Measurements from ENCODE around the gene GPR84. TPM values are rescaled to one million over a fixed set of nuclear protein-coding genes. Genes with fewer than 3 reads are reported as not detected.
A peak's percentile ranks its signal among the peaks of the same experiment; 100 is the strongest.

Gene GPR84
- polyA plus RNA-seq, 2 of the 4 experiments (the other 2 are of a cell fraction), result not detected

DNA sequence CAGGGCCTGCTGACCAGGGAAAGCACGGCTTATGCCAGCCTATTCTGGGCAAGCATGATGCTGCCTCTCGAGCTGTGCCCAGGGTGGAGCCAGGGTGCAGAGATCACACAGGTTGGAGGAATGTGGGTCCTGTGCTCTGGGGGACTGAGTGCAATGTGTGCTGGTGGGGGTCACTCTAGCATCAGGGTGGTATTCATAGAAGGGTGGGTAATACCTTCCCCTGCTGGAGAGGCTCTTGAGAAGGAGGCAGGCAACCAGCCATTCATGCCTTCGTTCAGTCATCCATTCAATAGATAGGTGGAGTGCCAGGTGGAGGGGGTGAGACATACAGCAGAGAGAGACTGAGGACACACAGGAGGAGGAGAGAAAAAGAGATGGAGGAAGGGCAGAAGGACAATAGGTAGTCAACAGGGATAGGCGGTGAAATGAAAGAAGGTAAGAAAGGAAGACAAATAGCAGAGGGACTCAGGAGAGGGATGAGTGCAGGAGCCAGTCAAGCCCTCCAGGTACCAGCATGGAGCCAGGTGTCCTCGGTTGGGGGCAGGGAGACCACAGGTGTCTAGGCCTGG lies 25.4 kb upstream of the GPR84 start:
- no peaks in the 10 kb centered on the region for H3K9me3 ChIP-seq
- H3K4me1 ChIP-seq, result peaks cover 15% of the 10 kb centered on the region; the same call in 2 of the 3 replicates
- CTCF ChIA-PET, result interaction anchor here (1.1 to 2.0 kb wide), 2 partner anchors 9 to 19 kb away, joined by 4 to 7 read pairs; no protein-coding TSS in a partner anchor
- no peak for TF ChIP-seq CBX8 (IDR thresholded peaks at IDR 0.05)
- TF ChIP-seq NFE2L2 (conservative IDR thresholded peaks at IDR 0.05; ENCODE audit: low read length), result no peak
- no peak for TF ChIP-seq HEYL (CRISPR knock-in tag; IDR thresholded peaks at IDR 0.05)
- TF ChIP-seq, protein P1, sequence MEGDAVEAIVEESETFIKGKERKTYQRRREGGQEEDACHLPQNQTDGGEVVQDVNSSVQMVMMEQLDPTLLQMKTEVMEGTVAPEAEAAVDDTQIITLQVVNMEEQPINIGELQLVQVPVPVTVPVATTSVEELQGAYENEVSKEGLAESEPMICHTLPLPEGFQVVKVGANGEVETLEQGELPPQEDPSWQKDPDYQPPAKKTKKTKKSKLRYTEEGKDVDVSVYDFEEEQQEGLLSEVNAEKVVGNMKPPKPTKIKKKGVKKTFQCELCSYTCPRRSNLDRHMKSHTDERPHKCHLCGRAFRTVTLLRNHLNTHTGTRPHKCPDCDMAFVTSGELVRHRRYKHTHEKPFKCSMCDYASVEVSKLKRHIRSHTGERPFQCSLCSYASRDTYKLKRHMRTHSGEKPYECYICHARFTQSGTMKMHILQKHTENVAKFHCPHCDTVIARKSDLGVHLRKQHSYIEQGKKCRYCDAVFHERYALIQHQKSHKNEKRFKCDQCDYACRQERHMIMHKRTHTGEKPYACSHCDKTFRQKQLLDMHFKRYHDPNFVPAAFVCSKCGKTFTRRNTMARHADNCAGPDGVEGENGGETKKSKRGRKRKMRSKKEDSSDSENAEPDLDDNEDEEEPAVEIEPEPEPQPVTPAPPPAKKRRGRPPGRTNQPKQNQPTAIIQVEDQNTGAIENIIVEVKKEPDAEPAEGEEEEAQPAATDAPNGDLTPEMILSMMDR (IDR thresholded peaks at IDR 0.05), result no peak
- no peak for TF ChIP-seq NR3C1 (IDR thresholded peaks at IDR 0.05)
- TF ChIP-seq RNF2 (IDR thresholded peaks at IDR 0.05; ENCODE audit: borderline replicate concordance, low read depth), result no peak
- TF ChIP-seq, protein P2, sequence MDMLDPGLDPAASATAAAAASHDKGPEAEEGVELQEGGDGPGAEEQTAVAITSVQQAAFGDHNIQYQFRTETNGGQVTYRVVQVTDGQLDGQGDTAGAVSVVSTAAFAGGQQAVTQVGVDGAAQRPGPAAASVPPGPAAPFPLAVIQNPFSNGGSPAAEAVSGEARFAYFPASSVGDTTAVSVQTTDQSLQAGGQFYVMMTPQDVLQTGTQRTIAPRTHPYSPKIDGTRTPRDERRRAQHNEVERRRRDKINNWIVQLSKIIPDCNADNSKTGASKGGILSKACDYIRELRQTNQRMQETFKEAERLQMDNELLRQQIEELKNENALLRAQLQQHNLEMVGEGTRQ (IDR thresholded peaks at IDR 0.05), result no peak
- TF ChIP-seq, protein P3, sequence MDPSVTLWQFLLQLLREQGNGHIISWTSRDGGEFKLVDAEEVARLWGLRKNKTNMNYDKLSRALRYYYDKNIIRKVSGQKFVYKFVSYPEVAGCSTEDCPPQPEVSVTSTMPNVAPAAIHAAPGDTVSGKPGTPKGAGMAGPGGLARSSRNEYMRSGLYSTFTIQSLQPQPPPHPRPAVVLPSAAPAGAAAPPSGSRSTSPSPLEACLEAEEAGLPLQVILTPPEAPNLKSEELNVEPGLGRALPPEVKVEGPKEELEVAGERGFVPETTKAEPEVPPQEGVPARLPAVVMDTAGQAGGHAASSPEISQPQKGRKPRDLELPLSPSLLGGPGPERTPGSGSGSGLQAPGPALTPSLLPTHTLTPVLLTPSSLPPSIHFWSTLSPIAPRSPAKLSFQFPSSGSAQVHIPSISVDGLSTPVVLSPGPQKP (IDR thresholded peaks at IDR 0.05; ENCODE audit: low read depth, low read length), result no peak
- TF ChIP-seq, protein P4, sequence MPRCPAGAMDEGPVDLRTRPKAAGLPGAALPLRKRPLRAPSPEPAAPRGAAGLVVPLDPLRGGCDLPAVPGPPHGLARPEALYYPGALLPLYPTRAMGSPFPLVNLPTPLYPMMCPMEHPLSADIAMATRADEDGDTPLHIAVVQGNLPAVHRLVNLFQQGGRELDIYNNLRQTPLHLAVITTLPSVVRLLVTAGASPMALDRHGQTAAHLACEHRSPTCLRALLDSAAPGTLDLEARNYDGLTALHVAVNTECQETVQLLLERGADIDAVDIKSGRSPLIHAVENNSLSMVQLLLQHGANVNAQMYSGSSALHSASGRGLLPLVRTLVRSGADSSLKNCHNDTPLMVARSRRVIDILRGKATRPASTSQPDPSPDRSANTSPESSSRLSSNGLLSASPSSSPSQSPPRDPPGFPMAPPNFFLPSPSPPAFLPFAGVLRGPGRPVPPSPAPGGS (IDR thresholded peaks at IDR 0.05), result no peak
- DNase-seq (ENCODE audit: low read depth in 1 of 2, low spot score in 1 of 2) (no peak), FAIRE-seq (no peak), ATAC-seq (no peak)
- H3K4me2 ChIP-seq, result no peak overlapping the region; the same call in 2 of the 3 replicates
- no peak overlapping the region for H3K27ac ChIP-seq
- 89% methylated on average over 5 of the region's 5 CpGs for WGBS (ENCODE audit: missing lambda C conversion rate)
- POLR2A ChIA-PET, result no interaction called here
- H3K4me3 ChIP-seq, result no peak overlapping the region

DNA sequence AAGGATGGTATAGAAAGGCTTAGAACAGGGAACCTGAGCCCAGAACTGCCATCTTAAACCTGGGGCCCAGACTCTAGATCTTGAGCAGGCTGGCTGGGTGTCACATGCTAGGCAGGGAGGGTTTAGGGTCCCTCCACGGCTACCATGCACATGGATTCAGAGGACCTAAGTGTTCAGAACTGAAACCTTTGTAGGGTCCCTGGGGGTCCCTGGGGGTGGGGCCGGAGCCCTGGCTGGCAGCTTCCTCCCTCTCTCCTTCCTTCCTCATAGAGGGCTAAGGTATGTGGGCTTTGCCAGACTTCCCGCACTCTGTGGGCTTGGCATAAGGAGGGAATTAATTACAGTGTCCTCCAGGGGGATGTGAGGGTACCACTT lies 24.8 kb upstream of the GPR84 start:
- H3K4me1 ChIP-seq, result peaks cover 21% of the 10 kb centered on the region; the same call in 2 of the 3 replicates
- FAIRE-seq (no peak), ATAC-seq (peak in 1 of 2 experiments; percentile 9; a peak in 1 of 6 replicates), DNase-seq (ENCODE audit: low read depth in 1 of 2, low spot score in 1 of 2) (no peak)
- ChIA-PET POLR2A (no interaction called here), CTCF (interaction anchor here (2.0 kb wide), 1 partner anchor 9 kb away, joined by 7 read pairs; no protein-coding TSS in a partner anchor)
- 89% methylated on average over 3 of the region's 3 CpGs for WGBS (ENCODE audit: missing lambda C conversion rate)
- no peak overlapping the region for H3K27ac ChIP-seq
- no peak for TF ChIP-seq EHMT2 (IDR thresholded peaks at IDR 0.05; ENCODE audit: low read depth)
- TF ChIP-seq, protein P5, sequence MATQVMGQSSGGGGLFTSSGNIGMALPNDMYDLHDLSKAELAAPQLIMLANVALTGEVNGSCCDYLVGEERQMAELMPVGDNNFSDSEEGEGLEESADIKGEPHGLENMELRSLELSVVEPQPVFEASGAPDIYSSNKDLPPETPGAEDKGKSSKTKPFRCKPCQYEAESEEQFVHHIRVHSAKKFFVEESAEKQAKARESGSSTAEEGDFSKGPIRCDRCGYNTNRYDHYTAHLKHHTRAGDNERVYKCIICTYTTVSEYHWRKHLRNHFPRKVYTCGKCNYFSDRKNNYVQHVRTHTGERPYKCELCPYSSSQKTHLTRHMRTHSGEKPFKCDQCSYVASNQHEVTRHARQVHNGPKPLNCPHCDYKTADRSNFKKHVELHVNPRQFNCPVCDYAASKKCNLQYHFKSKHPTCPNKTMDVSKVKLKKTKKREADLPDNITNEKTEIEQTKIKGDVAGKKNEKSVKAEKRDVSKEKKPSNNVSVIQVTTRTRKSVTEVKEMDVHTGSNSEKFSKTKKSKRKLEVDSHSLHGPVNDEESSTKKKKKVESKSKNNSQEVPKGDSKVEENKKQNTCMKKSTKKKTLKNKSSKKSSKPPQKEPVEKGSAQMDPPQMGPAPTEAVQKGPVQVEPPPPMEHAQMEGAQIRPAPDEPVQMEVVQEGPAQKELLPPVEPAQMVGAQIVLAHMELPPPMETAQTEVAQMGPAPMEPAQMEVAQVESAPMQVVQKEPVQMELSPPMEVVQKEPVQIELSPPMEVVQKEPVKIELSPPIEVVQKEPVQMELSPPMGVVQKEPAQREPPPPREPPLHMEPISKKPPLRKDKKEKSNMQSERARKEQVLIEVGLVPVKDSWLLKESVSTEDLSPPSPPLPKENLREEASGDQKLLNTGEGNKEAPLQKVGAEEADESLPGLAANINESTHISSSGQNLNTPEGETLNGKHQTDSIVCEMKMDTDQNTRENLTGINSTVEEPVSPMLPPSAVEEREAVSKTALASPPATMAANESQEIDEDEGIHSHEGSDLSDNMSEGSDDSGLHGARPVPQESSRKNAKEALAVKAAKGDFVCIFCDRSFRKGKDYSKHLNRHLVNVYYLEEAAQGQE (IDR thresholded peaks at IDR 0.05), result no peak
- no peak for TF ChIP-seq MYC (IDR thresholded peaks at IDR 0.05; ENCODE audit: borderline replicate concordance, low read length)
- TF ChIP-seq, protein P6, sequence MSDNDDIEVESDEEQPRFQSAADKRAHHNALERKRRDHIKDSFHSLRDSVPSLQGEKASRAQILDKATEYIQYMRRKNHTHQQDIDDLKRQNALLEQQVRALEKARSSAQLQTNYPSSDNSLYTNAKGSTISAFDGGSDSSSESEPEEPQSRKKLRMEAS (IDR thresholded peaks at IDR 0.05), result no peak
- no peak for TF ChIP-seq CHD4 (IDR thresholded peaks at IDR 0.05; ENCODE audit: borderline replicate concordance)
- TF ChIP-seq, protein P3 (IDR thresholded peaks at IDR 0.05; ENCODE audit: low read depth, low read length), result no peak
- no peak for TF ChIP-seq ESRRA (IDR thresholded peaks at IDR 0.05; ENCODE audit: borderline replicate concordance, low read length)
- no peak for TF ChIP-seq RFX5 (IDR thresholded peaks at IDR 0.05)
- no peak for TF ChIP-seq BHLHE40 (IDR thresholded peaks at IDR 0.05; ENCODE audit: low read depth, low read length)
- TF ChIP-seq SREBF2 (IDR thresholded peaks at IDR 0.05), result no peak
- TF ChIP-seq HOXA7 (CRISPR knock-in tag; IDR thresholded peaks at IDR 0.05), result no peak
- no peak for TF ChIP-seq EP300 (IDR thresholded peaks at IDR 0.05)
- TF ChIP-seq NFE2L2 (conservative IDR thresholded peaks at IDR 0.05; ENCODE audit: low read length), result no peak
- no peak for TF ChIP-seq ZFP36 (IDR thresholded peaks at IDR 0.05; ENCODE audit: borderline replicate concordance, partially characterized antibody)
- TF ChIP-seq SMC3 (IDR thresholded peaks at IDR 0.05), result no peak
- TF ChIP-seq CEBPB (IDR thresholded peaks at IDR 0.05), result no peak
- no peak overlapping the region for H3K4me2 ChIP-seq
- H3K9me3 ChIP-seq, result no peaks in the 10 kb centered on the region
- no peak overlapping the region for H3K4me3 ChIP-seq
